GM12872 (cell line): ENCODE results near the gene LY9.

ENCODE experiments used
- TF ChIP-seq, protein P1 (sequence below): IDR thresholded peaks from 3 replicates; pipeline ENCODE4 v1.5.1; 2011; ENCODE audit warnings: low read depth, mild to moderate bottlenecking, low read length, moderate library complexity; ENCODE audit not compliant: insufficient read depth

LY9 gene

DNA sequence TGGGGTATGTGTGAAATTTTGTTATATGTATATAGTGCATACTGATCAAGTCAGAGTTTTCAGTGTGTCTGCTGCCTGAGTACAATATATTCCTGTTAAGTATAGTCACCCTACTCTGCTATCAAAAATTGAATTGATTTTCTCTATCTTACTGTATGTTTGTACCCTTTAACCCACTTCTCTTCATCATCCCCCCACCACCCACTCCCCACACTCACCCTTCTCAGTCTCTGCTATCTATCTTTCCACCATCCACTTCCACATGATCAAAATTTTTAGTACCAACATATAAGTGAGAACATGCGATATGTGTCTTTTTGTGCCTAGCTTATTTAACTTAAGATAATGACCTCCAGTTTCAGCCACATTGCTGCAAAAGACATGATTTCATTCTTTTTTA is 4.2 kb downstream of the LY9 start:
- TF ChIP-seq, protein P1, sequence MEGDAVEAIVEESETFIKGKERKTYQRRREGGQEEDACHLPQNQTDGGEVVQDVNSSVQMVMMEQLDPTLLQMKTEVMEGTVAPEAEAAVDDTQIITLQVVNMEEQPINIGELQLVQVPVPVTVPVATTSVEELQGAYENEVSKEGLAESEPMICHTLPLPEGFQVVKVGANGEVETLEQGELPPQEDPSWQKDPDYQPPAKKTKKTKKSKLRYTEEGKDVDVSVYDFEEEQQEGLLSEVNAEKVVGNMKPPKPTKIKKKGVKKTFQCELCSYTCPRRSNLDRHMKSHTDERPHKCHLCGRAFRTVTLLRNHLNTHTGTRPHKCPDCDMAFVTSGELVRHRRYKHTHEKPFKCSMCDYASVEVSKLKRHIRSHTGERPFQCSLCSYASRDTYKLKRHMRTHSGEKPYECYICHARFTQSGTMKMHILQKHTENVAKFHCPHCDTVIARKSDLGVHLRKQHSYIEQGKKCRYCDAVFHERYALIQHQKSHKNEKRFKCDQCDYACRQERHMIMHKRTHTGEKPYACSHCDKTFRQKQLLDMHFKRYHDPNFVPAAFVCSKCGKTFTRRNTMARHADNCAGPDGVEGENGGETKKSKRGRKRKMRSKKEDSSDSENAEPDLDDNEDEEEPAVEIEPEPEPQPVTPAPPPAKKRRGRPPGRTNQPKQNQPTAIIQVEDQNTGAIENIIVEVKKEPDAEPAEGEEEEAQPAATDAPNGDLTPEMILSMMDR: no peak

DNA sequence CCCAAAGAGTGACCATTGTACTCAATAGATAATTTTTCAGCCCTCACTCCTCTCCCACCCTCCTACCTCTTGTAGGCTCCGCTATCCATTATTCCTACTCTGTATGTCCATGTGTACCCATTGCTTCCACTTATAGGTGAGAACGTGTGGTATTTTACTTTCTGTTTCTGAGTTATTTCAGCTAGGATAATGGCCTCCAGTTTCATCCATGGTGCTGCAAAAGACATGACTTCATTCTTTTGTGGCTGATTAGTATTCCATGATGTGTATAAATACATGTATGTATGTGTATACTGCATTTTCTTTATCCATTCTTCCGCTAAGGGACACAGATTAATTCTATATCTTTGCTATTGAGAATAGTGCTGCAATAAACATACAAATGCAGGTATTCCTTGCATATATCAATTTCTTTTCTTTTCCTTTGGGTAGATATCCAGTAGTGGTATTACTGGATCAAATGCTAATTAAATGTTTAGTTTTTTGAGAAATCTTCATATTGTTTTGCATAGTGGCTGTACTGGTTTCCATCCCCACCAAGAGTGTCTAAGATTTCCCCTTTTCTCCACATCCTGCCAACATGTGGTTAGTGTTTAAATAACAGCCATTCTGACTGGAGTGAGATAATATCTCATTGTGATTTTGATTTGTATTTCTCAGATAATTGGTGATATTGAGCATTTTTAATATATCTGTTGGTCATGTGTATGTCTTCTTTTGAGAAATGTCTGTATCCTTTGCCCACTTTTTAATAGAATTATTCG is 4.9 kb downstream of the LY9 start:
- TF ChIP-seq, protein P1: no peak

DNA sequence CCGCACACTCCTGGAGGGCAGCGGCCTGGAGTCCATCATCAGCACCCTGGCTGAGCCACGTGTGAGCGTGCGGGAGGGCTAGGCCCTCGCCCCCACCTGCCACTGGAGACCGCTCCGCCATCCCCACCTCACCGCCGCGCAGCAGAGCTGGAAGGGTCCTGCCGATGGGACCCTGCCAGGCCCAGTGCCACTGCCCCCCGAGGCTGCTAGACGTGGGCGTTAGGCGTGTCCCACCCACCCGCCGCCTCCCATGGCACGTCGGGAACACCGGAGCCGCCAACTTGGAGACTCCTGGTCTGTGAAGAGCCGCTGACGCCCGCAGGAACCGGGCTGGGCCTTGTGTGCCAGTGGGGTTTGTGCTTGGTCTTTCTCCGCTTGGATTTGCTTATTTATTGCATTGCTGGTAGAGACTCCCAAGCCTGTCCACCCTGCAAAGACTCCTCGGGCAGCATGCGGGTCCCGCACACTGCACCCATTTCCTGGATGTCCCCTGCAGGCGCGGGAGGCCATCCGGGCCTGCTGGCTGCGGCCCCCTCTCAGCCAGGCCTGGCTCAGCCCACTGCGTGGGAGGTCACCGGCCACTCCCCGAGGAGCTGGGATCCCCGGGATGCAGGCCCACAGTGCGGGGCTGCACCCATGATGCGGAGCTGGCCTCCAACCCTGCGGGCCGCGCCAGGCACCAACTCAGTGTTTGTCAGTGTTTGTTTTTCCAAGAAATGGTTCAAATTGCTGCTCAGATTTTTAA is 6.0 kb downstream of the LY9 start:
- TF ChIP-seq, protein P1: no peak

DNA sequence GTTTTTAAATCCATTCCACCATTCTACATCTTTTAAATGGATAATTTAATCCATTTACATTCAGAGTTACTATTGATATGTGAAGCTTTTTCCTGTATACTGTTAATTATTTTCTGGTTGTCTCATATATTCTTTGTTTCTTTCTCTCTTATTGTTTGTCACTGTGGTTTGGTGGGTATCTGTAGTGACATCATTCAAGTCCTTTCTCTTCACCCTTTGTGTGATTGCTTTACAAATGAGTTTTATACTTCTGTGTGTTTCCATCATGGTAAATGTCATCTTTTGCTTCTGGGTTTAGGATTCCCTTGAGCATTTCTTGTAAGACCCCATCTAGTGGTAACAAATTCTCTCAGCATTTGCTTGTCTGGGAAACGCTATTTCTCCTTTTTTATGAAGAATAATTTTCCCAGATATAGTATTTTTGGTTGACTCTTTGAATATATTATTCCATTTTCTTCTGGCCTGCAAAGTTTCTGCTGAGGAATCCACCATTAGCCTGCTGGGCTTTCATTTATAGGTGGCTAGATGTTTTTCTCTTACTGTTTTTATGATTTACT is 10.2 kb downstream of the LY9 start:
- TF ChIP-seq, protein P1: no peak

DNA sequence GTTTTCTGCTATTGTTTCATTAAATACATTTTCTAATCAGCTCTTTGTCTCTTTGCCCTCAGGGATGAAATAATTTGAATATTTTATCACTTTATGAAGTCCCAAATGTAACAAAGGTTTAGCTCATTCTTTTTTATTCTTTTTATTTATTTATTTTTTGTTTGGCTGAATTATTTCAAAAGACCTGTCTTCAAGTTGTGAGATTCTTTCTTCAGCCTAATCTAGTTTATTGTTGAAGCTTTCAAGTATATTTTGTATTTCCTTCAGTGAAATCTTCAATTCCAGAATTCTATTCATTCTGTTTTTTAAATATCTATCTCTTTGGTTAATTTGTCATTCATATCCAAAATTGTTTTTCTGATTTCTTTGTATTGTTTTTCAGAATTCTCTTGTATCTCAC is 10.8 kb downstream of the LY9 start:
- TF ChIP-seq, protein P1: no peak

DNA sequence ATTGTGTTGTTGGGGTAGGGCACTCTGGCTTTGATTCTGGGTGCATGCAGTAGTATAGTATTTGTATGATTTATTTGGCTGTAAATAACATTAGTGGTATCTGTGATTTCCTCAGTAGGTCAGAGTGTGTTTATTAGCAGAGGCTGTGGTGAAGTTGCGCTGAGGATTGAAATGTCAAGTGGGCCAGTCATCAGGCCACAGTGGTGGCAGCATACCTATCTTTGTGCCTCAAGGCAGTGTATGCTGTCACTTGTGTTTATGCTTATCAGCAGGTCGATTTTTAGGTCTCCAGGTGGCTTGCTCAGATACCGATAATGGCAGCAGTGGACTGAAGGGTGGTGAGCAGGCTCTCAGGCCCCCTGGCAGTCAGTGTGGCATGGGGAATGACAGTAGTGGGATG is 11.3 kb downstream of the LY9 start:
- TF ChIP-seq, protein P1: no peak

DNA sequence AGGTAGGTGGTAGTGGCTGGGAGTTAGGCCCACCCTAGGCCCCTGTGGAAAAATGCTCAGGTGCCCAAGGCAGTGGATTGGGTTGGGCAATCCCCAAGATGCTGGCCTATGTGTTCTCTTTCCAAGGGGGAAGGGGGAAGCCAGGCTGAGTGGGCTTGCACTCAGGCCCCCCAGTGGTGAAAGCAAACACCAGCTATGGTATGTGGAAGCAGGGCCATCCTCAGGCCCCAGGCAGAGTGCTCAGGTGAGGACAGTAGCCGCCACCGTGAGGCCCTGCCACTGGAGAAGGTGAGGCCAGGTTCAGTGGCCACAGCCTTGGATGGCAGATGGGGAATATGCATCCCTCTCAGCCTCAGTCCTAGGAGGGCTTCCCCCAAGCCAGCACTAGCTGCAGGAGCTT is 11.8 kb downstream of the LY9 start:
- TF ChIP-seq, protein P1: peak; percentile 28; the same call in 1 of the 3 replicates
